Right lobe of liver (tissue), 6 donors: Measurements from ENCODE around the gene ZNF587. TPM values are rescaled to one million over a fixed set of nuclear protein-coding genes. Genes with fewer than 3 reads are reported as not detected.

Source experiments
- ATAC-seq, 4 donors: fragments of 200-7000 bp; cut with Tn5 transposase; one replicate each; pipeline ENCODE4 v1.9.1; 2020; ENCODE audit warnings: mild to moderate bottlenecking in 4 of 4, moderate library complexity in 4 of 4
- DNase-seq, 3 donors: peaks; one replicate each; pipeline ENCODE4 v3.0.0-alpha.2; 2020
- H3K27ac ChIP-seq, 3 donors: fragments of 200-600 bp; one replicate each; pipeline ENCODE4 v1.8.0; 2022
- H3K27me3 ChIP-seq, 2 donors: fragments of 200-600 bp; one replicate each; pipeline ENCODE4 v1.8.0; 2022
- H3K36me3 ChIP-seq, 4 donors: fragments of 200-600 bp; sonication (generic) in 1 of 4; one replicate each; pipeline versions ENCODE4 v1.5.1 to v1.8.0; 2017 to 2022; ENCODE audit warnings: control low read depth in 1 of 4
- H3K4me1 ChIP-seq, 4 donors: fragments of 200-600 bp; sonication (generic) in 1 of 4; one replicate each; pipeline versions ENCODE4 v1.5.1 to v1.8.0; 2017 to 2022; ENCODE audit warnings: control low read depth in 1 of 4
- H3K4me3 ChIP-seq, 3 donors: fragments of 200-600 bp; one replicate each; pipeline ENCODE4 v1.8.0; 2022
- H3K9me3 ChIP-seq, 4 donors: fragments of 200-600 bp; sonication (generic) in 1 of 4; one replicate each; pipeline versions ENCODE4 v1.5.1 to v1.8.0; 2017 to 2022; ENCODE audit warnings: control low read depth in 1 of 4
- CTCF ChIP-seq, 4 donors: fragments of 200-600 bp in 3 of 4; fragments of 450-650 bp in 1 of 4; IDR thresholded peaks; one replicate each; pipeline versions ENCODE4 v1.5.1 to v1.8.0; 2016 to 2022; ENCODE audit warnings: antibody characterized with exemption in 4 of 4, mild to moderate bottlenecking in 2 of 4
- POLR2A ChIP-seq: fragments of 450-650 bp; IDR thresholded peaks from one replicate; pipeline ENCODE4 v1.6.1; 2017; ENCODE audit warnings: antibody characterized with exemption, mild to moderate bottlenecking
- WGBS: methylation state at CpG from one replicate; pipeline ENCODE4 v1.1.6; 2018; ENCODE audit warnings: low coverage, low lambda C conversion rate; ENCODE audit not compliant: insufficient coverage; ENCODE audit errors: missing lambda C conversion rate; 5-methylcytosine and 5-hydroxymethylcytosine counted together
- intact Hi-C, 2 donors: fragments of 100-400 bp; cut with DNase I; formaldehyde crosslinking; loops; one replicate each; pipeline versions ENCODE4 v1.11.2 to v1.14.1; 2022
- total RNA-seq, 6 experiments: library from RNA; depleted of rRNA in 2 of 6; stranded (reverse); fragments of >200 nt in 2 of 6; fragmentation: NEBNext Ultra II Directional in 3 of 6; extraction: Animal tissue kit (Norgen Biotek cat#: 25700) in 3 of 6; gene quantifications; one replicate each; pipeline versions ENCODE4 v1.1.0 to v1.2.4, GENCODE V29; 2016 to 2023
- donor health status: DM: no; HTN: yes; CAD: no.
- donor health status: DM: no; HTN: no; CAD: no.
- donor health status: DM: no; HTN: no; CAD: no.
- donor health status: DM: no; HTN: yes; CAD: no.
- donor health status: DM: no; HTN: yes; CAD: no.

The ZNF587 gene
- total RNA-seq, 6 experiments from 2014 or later, result 5.2 to 20.2 (median 12.6) TPM

DNA sequence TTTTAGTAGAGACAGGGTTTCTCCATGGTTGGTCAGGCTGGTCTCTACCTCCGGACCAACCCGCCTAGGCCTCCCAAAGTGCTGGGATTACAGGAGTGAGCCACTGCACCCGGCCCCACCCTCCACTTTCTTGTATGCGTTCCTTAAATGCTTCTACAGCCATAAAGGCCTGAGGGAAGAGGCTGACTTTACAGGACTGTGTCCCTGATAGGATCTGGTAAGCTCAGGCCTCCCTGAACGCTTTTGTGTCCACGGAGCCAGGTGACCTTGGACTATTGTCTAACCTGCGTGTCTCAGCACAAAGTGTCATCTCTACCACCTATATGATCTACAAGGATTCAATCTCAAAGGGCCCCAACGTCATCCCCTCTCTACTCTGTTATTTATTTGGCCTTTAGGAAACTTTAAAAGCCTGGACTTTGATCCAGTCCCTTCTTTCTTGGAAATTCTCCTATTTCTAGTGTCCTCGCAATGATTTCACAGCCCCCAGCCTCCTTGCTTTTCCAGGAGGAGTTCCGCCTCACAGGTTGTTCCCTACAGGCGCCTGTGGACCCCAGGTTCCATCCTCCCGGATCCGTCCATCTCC lies 35.6 kb upstream of the ZNF587 start:
- no peaks in the 10 kb centered on the region for H3K27me3 ChIP-seq
- peak; percentile 21 to 35 (median 30) for ATAC-seq
- intact Hi-C loops, result no loop called here
- peak overlapping the region; percentile 48 to 72 (median 67) for H3K27ac ChIP-seq
- H3K4me3 ChIP-seq, result peak overlapping the region; percentile 63 to 92 (median 80)
- no peak for TF ChIP-seq POLR2A
- TF ChIP-seq CTCF (IDR thresholded peaks at IDR 0.05), result no peak
- peaks cover 0 to 45% (median 10%) of the 10 kb centered on the region in 4 donors for H3K4me1 ChIP-seq
- H3K9me3 ChIP-seq, result no peaks in the 10 kb centered on the region
- WGBS, result 9% methylated on average over 11 of the region's 13 CpGs
- peaks cover 0 to 18% (median 5%) of the 10 kb centered on the region in 4 donors for H3K36me3 ChIP-seq
- peak in 1 of 3 donors; percentile 41 for DNase-seq

DNA sequence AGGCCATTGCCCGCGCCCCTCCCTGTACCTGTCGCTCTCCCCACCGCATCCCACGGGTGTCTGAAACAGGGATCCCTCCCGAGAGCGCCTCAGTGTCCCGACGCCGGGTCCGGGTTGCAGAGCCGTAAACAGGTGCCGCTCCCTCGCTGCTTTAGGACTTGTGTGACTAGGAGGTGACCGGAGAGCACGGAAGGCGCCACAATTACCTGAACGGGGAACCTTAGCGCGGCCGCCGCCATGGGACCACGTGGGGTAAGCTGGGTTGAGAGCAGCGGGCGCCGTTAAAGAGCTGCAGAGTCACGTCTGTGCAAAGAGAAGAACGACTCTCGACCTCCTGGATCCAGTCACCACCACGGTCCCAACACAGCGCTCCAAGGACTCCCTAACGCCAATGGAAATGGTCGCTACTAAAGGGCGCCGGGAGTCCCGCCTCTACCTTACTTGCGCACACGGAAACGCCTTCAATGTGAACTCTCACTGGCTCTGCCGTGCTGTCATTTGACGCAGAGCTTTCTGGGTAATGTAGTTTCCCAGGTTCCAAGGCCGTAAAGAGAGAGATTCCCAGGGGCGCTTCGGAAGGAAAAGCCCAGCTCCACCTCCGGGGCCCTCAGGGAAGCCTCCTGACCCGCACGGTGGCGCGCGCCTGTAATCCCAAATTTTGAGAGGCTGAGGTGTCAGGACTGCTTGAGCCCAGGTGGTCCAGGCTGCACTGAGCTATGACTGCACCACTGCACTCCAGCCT lies 35.0 kb upstream of the ZNF587 start, which contains the start of gene ZNF552:
ZNF552 (minus strand) TSS at position 409 of the 742 bp plus-strand sequence; CDS start at position 239, 170 bp downstream.
- under 1% methylated on average over 29 of the region's 50 CpGs for WGBS
- DNase-seq (peak; percentile 86 to 92 (median 91)), ATAC-seq (peak; percentile 86 to 93 (median 88))
- peak within 1 kb of the TSS; percentile 63 to 92 (median 80) for H3K4me3 ChIP-seq
- peaks cover 0 to 11% (median 4%) of the 10 kb centered on the region in 4 donors for H3K36me3 ChIP-seq
- no peaks in the 10 kb centered on the region for H3K9me3 ChIP-seq
- no peaks in the 10 kb centered on the region for H3K27me3 ChIP-seq
- H3K27ac ChIP-seq, result peak within 1 kb of the TSS; percentile 48 to 72 (median 67)
- TF ChIP-seq POLR2A, result peak; percentile 92
- TF ChIP-seq CTCF (IDR thresholded peaks at IDR 0.05), result no peak
- intact Hi-C loops, result no loop called here
- peaks cover 0 to 42% (median 9%) of the 10 kb centered on the region in 4 donors for H3K4me1 ChIP-seq

GRCh38 chr19:57815247-57816075 lies 34.2 kb upstream of the ZNF587 start:
- intact Hi-C loops, result no loop called here
- 76% methylated on average over 7 of the region's 17 CpGs for WGBS

More at GRCh38 chr19:57815247-57816075, 34.2 kb upstream of the ZNF587 start:
- ATAC-seq (no peak), DNase-seq (peak in 2 of 3 donors; percentile 43 to 61)
- Histone ChIP-seq H3K4me1 (peaks cover 0 to 38% (median 5%) of the 10 kb centered on the region in 4 donors), H3K36me3 (peaks cover 0 to 10% (median 4%) of the 10 kb centered on the region in 4 donors), H3K9me3 (no peaks in the 10 kb centered on the region), H3K27me3 (no peaks in the 10 kb centered on the region), H3K27ac (peak overlapping the region in 2 of 3 donors; percentile 48 to 72), H3K4me3 (peak overlapping the region; percentile 63 to 92 (median 80))
- no peak for TF ChIP-seq POLR2A
- no peak for TF ChIP-seq CTCF (IDR thresholded peaks at IDR 0.05)
